HG03159 (cell line): Measurements from ENCODE around the gene ESF1.

Experiments used
- ATAC-seq: cut with Tn5 transposase; IDR thresholded peaks from one replicate; pipeline ENCODE4 v1.9.1; 2021; ENCODE audit warnings: mild to moderate bottlenecking, moderate library complexity; ENCODE audit not compliant: unreplicated experiment

Gene ESF1

GRCh38 chr20:13784893-13785715 is at the start of gene ESF1, which contains the start of gene NDUFAF5:
Gene ESF1, minus strand, starts transcription at chr20:13784919. Its CDS starts 1,779 bp downstream, at chr20:13783140.
Gene NDUFAF5, plus strand, starts transcription at chr20:13785028. Its CDS starts 41 bp downstream, at chr20:13785069.
- ATAC-seq, result peak; percentile 95

DNA sequence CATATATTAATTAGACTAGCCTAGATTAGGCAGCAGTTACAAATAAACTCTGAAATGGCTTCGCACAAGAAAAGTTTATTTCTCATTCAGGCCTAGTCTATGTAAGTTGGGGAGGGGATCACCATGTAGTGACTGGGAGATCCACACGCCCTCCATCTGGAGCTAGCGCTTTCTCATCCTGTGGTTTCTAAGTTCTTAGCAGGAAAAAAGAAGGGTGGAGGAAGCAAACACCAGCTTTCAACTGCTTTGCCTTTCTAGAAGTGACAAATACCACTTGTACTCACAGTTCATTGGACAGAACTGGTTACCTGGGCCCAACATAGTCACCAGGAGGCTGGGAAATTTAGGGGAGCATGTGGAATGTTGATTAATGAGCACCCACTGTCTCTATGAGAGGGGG is 46.8 kb upstream of the ESF1 start:
- no peak for ATAC-seq

DNA sequence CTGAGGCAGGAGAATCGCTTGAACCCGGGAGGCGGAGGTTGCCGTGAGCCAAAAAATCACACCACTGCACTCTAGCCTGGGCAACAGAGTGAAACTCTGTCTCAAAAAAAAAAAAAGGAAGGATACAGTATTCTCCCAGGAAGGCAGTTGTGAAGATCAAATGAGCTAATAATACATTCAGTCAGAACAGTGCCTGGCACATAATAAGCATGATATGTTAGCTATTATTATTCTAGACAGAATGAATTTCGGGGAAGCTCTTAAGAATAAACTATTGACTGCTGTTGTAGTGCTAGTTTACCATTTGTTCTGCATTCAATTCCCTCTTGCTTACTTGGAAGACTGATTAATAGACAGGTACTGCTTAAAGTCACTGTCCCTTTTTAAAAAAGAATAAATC is 40.7 kb upstream of the ESF1 start:
- ATAC-seq, result no peak

GRCh38 chr20:13824459-13824858 is 39.7 kb upstream of the ESF1 start:
- no peak for ATAC-seq

DNA sequence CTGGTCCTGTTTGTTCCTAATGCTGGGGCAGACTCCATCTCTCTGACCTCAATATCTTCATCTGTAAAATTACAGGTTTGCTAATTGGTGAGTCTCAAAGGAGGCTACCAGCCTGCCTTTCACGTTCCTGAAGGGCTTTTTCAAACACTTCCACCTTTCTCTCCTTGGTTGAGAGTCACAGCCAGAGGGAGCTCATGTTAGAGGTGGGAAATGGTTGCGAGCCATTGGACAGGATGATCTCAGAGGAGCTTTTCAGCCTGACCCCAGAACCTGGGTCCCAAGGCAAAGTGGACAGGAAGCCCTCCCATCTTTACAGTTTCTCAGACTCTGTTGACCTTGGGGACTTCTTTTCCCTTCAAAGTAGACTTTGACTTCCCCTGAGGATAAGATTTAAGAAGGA is 37.7 kb upstream of the ESF1 start:
- no peak for ATAC-seq

DNA sequence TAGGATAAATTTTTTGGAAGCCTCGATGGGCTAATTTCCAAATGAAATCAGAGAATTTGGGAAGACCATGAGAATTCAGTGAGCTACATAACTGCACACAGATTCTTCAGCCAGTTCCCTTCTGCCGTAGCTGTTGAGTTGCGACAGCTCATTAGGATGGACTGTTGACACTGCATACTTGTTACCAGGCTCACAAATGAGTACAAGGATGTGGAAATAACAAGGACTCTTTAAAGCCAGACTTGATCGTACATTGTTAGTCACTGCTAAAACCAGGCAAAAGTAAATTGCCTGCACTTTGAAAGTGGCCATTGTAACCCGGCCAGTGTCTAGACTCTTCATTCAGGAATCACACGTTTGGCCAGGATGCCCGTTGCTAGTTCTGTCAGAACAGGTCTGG is 37.2 kb upstream of the ESF1 start:
- ATAC-seq, result no peak

GRCh38 chr20:13819885-13820645 is 35.3 kb upstream of the ESF1 start:
- peak; percentile 90 for ATAC-seq

DNA sequence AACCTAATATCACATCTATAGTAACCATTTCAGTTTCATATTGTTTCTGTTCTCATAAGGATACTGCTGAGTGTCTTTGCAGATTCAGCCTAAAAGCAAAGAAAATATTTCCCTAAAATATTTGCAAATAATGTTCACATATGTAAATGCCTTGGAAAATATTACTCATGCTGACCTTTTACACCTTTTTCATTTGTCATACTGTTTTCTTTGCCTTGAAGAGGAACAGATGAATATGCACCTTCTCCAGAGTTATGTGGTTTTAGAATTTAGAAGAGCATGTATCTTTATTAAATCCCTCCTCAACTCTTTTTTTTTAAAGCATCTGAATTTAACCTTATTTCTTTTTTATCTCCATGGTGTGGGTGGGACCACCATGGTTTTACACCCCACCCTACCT is 32.6 kb upstream of the ESF1 start:
- ATAC-seq, result no peak

DNA sequence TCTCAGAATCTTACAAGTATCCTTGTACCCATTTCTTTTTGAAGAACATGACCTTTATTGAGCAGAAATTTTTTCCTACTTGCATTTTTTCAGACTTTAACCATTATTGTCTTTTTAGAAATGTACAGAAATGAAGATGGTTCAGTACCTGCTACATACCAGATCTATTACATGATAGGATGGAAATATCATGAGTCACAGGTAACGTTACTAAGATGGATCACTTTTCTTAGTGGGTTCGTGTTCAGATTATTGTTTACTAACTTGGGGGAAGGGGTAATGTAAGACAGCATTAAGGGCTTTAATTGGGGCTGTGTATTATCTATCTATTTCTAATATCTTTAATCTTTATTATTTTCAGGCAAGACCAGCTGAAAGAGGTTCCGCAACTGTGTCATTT is 32.0 kb upstream of the ESF1 start:
- ATAC-seq, result no peak

DNA sequence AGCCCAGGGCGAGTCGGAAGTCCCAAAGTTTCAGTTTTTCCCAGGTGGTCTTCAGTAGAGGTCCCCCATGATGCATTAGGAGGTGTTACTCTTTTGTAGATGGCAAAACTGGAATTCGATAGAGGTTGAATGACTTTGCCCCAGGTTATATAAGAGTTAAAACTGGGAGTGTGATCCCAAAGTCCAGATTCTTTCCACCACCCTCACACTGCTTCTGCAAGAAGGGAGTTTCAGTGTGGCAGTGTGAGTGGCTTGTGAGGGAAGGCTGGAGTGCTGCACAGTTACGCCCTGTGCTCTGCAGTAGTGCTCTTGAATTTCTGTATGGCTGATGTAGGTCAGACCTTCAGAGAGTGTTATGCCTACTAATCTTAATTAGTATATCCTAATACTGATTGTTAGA is 30.0 kb upstream of the ESF1 start:
- no peak for ATAC-seq

DNA sequence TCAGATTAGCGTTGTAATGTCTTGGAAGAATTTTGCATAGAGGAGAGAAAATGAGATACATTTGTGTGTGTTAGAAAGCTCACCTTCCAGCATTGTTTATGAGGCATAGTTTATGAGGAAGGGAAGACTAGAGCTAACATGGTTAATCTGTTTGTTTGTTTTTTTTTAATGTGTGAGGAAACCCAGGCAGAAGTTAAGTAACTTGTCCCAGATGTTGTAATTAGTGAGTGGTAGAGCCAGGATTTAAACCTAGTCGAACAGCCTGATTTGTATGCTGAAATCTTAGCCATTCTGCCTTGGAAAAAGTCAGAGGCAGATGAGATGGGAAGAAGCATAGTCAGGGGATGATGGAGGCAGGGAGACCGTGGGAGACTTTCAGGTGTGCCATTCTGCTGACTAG is 29.2 kb upstream of the ESF1 start:
- no peak for ATAC-seq

DNA sequence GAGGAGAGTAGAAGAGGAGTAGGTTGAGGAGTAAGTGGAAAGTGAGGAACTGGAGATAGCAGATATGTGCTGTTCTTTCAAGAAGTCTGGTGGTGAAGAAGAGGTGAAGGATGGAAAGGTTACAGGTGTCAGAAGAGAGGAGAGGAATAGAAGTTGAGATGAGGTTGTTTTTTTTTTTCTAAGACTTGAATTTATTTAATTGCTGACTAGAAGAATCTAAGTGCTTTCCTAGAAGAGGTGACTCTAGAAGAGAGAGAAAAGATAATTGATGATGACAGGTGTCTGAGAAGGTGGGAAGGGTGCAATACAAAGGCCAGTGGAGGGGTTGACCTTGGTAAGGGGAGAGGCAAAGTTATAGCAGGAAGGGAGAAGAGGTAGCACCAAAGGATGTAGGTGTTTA is 25.7 kb upstream of the ESF1 start:
- ATAC-seq, result no peak

GRCh38 chr20:13809855-13810254 is 25.1 kb upstream of the ESF1 start:
- ATAC-seq, result no peak

GRCh38 chr20:13809373-13809772 is 24.7 kb upstream of the ESF1 start:
- ATAC-seq, result no peak

GRCh38 chr20:13800728-13801134 is 16.0 kb upstream of the ESF1 start:
- ATAC-seq, result no peak

- no peak for ATAC-seq
These were observed 15.3 kb upstream of the ESF1 start for GRCh38 chr20:13799974-13800373.

DNA sequence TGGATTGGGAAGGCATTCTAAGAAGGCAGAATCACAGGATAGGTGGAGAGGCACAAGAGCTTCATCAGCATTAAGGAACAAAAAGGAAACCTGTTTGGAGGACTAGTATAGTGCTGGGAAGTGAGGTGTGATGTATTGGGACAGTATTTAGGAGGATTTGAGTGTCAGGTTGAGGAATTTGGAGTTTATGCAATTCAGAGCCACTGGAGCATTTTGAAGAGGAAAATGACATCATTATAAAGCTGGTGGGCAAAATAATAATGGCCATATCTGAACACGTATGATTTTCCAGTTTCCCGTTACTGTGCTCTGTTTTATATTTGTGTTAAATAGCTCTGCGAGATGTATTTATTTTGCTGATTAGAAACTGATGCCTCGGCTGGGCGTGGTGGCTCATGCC is 14.3 kb upstream of the ESF1 start:
- no peak for ATAC-seq

DNA sequence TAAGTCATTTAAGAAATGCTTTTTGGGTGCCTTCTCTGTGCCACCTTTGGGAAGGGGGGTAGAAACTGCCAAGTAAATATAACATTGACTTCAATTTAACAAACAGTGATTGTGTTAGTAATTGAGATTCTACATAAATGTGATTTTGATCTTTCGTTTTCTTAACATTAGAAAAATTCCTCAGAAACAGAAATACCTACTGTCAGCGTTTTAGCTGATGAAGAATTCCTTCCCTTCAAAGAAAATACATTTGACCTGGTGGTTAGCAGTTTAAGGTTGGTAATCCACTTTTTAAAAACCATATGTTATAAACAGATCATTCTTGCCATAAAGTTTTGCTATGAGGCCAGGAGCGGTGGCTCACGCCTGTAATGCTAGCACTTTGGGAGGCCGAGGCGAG is 9.9 kb upstream of the ESF1 start:
- no peak for ATAC-seq

DNA sequence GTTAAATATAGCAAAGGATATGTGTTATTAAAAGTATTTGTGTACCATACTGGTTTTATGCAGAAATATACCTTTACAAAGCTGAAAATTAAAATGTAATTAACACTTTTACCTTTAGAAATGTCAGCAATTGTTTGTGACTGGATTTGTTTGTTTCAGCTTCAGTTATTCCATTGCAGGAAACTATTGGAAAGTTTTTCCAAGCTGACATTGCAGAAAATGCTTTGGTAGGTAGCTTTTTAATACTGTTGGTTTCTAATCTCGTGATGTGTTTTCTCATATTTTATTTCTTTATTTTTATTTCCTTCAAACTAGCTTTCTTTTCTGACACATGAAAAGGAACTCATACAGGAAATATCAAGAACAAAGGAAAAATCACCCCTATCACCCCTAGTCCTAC is 8.3 kb upstream of the ESF1 start:
- ATAC-seq, result no peak

DNA sequence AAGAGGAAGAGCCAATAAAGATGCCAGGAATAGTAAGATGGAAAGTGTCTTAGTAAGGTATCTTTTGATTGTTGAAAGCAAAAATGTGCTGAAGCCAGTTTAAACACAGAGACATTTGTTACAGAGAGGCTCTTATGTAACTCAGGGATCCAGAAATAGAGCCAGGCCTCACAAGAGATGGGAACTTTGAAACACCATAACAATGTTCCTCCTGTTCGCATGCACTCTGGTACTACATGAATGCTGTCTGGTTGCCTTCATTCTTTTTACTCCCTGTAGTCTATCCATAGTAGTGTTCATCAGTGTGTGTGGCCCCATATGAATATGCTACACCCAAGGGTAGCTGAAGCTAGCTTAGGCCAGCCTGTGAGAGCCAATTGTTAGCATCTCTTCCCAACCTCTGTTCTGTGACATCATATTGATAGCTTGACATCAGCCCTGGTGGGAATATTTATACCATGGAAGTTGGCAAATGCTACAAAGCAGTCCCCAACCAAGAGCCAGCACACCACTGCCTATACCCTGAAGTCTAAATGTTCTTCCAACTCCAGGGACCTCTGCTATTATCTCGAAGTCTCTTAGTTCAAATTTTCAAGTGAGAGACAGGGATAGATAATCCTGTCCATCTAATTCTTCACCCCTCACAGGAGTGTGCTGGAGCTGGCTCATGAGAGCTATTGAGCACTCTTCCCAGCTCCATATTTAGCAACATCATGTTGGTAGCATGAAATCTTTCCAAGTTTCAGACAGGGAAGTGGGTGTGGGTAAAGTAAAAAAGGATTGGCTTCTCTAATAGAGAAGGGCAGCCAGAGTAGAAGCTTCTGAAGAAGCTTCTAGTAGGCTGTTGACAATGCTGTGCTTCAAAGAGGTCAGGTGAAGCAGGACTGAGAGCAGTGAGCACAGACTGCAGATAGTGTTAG is 7.1 kb upstream of the ESF1 start:
- no peak for ATAC-seq

- no peak for ATAC-seq
These were observed 6.0 kb upstream of the ESF1 start for GRCh38 chr20:13790708-13791107.
